GM20431 (cell line): ENCODE data around the gene SLC9A1.
"Not testable (repeated sequence)": the region's sequence is repeated elsewhere in the genome, so short reads cannot be mapped to it uniquely, and the experiment has no call there.

Experiments used
- in situ Hi-C: fragments of 300-500 bp; cut with MseI, MboI; formaldehyde crosslinking; loops from one replicate; pipeline ENCODE4 v1.15.0; 2020; ENCODE audit warnings: low sequenced_read_pairs; ENCODE audit not compliant: unreplicated experiment

Gene SLC9A1

GRCh38 chr1:27136998-27137542 is 17.9 kb downstream of the SLC9A1 start:
- in situ Hi-C loops = no loop called here

- in situ Hi-C loops = no loop called here
Measured at GRCh38 chr1:27136236-27136551, 18.7 kb downstream of the SLC9A1 start.

GRCh38 chr1:27135541-27136235 is 19.2 kb downstream of the SLC9A1 start:
- in situ Hi-C loops = no loop called here

GRCh38 chr1:27133991-27134390 is 20.9 kb downstream of the SLC9A1 start:
- in situ Hi-C loops = no loop called here

GRCh38 chr1:27133158-27133557 is 21.8 kb downstream of the SLC9A1 start:
- in situ Hi-C loops = no loop called here

- in situ Hi-C loops = no loop called here
Measured at GRCh38 chr1:27132624-27133023, 22.3 kb downstream of the SLC9A1 start.

GRCh38 chr1:27132147-27132546 is 22.8 kb downstream of the SLC9A1 start:
- in situ Hi-C loops = no loop called here

- in situ Hi-C loops = no loop called here
Measured at GRCh38 chr1:27130798-27131197, 24.1 kb downstream of the SLC9A1 start.

GRCh38 chr1:27129225-27129624 is 25.7 kb downstream of the SLC9A1 start:
- in situ Hi-C loops = no loop called here

GRCh38 chr1:27127419-27127818 is 27.5 kb downstream of the SLC9A1 start:
- in situ Hi-C loops = no loop called here

GRCh38 chr1:27126391-27126790 is 28.5 kb downstream of the SLC9A1 start:
- in situ Hi-C loops = no loop called here

GRCh38 chr1:27125125-27125524 is 29.8 kb downstream of the SLC9A1 start:
- in situ Hi-C loops = not testable (repeated sequence)

GRCh38 chr1:27124405-27124804 is 30.5 kb downstream of the SLC9A1 start:
- in situ Hi-C loops = no loop called here

GRCh38 chr1:27122652-27123051 is 32.3 kb downstream of the SLC9A1 start:
- in situ Hi-C loops = no loop called here

GRCh38 chr1:27120854-27121253 is 34.1 kb downstream of the SLC9A1 start:
- in situ Hi-C loops = no loop called here

GRCh38 chr1:27118440-27118689 is 36.6 kb downstream of the SLC9A1 start:
- in situ Hi-C loops = no loop called here

GRCh38 chr1:27117733-27118439 is 37.0 kb downstream of the SLC9A1 start:
- in situ Hi-C loops = no loop called here

GRCh38 chr1:27116697-27117096 is 38.2 kb downstream of the SLC9A1 start:
- in situ Hi-C loops = no loop called here

- in situ Hi-C loops = no loop called here
Measured at GRCh38 chr1:27116232-27116631, 38.7 kb downstream of the SLC9A1 start.

GRCh38 chr1:27114546-27114945 is 40.4 kb downstream of the SLC9A1 start:
- in situ Hi-C loops = no loop called here

- in situ Hi-C loops = no loop called here
Measured at GRCh38 chr1:27113861-27114260, 41.1 kb downstream of the SLC9A1 start.
